ENCODE data around the gene CDCA3.

CDCA3 gene

DNA sequence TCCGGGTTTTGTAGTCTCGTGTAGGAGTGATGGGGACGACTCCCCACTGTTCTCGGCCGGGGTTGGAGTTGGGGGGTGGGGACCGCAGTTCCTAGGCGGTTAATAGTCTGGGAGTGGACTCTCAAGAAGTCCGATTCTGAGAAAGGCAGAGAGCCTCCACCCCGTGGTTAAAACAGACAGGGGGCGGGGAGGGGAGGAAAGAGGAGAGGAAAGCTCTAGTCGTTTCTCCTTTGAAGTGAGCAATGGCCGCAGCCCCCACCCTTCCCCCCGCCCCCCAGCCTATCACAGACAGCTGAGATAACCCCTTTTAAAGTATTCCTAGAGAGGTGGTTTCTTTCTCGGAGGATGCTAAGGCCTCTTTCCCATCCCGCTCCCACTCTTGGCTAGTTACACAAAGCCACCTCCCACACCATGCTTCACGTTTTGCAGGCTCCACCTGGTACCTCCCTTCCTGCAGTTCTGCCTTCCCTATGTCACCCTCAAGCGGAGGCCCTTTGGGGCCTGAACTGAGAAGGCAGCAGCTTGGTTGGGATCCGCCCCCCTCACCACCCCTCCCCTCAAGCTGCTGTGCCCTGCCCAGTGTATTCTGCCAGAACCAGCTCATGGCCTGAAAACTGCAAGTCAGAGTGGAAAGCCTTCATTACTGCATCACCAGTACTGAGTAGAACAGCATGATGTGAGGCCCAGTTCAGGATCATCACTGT is 1.7 kb upstream of the CDCA3 start:
- DNase-seq, result no peak

DNA sequence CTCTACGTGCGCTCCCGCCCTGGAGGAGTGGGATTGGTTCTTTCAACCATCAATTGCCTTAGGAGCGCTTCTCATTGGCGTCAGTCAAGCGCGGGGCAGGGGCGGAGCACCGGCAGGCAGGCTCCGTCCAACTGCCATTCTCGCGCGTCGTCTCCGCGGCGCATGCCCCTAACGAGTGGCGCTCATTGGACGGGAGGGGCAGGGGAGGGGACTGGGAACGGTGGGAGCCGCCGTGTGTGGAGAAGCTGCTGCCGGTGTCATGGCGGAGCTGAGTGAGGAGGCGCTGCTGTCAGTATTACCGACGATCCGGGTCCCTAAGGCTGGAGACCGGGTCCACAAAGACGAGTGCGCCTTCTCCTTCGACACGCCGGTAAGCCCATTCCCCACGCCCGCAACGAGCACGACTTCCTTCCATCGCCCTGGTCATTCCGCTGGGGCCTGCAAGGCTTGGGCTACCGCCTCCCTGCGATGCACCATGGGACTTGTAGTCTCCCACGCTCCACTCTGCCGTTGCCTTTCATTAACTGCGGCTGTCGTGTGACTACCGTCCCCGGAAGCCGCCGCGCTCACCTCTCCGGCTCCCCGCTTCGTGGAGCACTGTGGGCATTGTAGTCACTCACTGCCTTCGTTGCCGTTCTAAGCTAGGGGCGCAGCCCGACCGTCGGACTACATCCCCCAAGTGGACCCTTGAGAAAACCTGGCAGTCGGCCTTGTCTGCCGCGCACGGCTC is 1.0 kb upstream of the CDCA3 start, which contains the start of gene USP5:
Gene USP5, plus strand, starts transcription at position 230 of the 730 bp plus-strand sequence. Its CDS starts 30 bp downstream, at position 260.
- peak; percentile 90 for DNase-seq

DNA sequence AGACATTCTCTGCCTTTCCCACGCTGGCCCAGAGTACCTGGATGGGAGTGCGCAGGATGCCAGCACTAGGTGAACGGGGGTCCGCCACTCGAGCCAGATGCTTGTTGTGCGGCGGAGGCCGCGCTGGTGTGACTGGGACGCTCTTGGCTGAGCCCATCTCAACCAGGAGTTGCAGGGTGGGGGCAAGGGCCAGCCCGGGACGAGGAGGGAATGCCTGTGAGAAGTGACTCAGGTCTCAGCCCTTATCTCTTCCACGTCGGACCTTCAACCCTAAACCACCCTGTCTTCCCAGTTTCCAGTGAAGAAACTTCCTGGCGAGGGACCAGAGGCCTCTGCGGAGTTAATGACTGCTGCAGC is 312 bp downstream of the CDCA3 start:
- DNase-seq, result no peak

DNA sequence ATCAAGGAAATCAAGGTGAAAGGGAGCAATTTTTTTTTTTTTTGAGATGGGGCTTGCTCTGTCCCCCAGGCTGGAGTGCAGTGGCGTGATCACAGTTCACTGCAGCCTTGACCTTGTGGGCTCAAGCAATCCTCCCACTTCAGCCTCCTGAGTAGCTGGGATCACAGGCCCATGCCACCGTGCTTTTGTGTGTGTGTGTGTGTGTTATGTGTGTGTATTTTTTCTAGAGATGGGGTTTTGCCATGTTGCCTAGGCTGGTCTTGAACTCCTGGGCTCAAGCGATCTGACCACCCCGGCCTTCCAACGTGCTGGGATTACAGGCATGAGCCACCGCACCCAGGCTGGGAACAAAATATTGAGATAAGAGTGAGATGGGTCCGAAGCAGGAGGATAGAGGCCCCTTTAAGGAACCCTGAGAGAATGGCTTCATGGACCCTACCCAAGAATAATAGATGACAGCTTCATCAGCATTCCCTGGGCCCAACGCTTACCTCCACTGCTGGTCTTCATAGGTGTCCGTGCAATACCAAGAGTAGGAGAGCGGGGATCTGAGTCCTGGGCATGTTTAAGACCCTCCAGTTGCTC is 1.0 kb downstream of the CDCA3 start:
- DNase-seq, result no peak

DNA sequence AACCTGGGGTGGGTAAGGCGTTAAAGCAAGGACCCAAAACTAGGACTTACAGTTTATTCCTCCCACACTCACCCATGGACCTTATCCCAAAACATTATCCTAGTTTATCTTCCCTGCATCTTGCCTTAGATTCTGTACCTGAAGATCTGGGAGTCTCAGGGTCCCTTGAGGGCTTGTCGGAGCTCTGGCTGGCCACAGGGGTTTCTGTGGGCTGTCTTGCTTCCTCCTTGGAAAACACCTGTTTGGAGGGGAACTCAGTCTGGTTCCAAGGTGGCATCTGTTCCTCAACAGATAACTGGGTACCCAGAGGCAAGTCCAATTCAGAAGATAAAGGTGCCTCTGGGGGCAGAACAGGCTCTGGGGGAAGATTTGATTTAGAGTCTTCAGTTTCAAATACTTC is 1.7 kb downstream of the CDCA3 start:
- no peak for DNase-seq

DNA sequence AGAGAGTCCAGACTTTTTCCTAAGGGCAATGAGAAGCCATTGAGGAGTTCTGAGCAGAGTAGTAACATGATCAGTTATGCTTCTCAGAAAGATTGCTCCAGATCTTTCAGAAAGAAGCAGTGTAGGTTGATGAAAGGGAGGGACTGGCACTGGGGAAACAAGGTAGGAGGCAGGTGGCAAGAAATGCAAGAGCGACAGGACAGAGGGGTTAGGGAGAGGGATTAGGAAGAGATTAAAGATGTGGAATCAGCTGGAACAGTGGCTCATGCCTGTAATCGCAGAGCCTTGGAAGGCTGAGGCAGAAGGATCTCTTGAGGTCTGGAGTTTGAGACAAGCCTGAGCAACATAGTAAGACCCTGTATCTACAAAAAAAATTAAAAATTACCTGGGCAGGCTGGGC is 3.4 kb downstream of the CDCA3 start:
- DNase-seq, result no peak

DNA sequence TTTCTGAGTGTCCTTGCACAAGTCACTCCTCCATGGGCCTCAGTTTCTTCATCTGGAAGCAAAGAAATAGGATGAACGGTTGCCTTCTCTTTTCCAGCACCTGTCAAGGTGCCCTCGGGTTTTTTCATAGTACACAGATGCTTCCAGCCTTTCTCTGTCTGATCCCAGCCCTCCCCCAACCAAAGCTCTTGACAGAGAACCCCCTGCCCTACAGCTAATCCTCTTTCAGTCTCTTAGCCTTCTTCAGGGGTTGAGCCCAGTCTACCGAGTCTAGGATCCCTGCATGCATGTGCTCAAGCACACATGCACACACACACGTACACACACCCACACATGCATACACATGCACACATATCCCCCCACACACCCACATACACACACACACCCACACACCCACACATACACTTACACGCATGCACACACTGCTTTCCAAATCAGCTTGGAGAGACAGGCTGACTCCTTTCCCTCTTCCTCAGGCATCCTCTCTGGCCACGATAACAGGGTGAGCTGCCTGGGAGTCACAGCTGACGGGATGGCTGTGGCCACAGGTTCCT is 4.7 kb downstream of the CDCA3 start:
- no peak for DNase-seq

DNA sequence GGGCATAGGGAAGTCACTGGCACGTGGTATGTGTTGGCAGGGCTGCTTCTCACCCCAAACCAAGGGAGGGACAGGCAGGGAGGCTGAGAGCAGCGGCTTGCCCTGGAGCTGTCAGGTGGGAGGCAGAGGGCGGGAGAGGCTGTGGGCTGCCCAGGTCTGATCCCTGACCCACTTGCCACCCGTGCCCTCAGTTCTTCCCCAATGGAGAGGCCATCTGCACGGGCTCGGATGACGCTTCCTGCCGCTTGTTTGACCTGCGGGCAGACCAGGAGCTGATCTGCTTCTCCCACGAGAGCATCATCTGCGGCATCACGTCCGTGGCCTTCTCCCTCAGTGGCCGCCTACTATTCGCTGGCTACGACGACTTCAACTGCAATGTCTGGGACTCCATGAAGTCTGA is 5.7 kb downstream of the CDCA3 start:
- DNase-seq, result no peak

DNA sequence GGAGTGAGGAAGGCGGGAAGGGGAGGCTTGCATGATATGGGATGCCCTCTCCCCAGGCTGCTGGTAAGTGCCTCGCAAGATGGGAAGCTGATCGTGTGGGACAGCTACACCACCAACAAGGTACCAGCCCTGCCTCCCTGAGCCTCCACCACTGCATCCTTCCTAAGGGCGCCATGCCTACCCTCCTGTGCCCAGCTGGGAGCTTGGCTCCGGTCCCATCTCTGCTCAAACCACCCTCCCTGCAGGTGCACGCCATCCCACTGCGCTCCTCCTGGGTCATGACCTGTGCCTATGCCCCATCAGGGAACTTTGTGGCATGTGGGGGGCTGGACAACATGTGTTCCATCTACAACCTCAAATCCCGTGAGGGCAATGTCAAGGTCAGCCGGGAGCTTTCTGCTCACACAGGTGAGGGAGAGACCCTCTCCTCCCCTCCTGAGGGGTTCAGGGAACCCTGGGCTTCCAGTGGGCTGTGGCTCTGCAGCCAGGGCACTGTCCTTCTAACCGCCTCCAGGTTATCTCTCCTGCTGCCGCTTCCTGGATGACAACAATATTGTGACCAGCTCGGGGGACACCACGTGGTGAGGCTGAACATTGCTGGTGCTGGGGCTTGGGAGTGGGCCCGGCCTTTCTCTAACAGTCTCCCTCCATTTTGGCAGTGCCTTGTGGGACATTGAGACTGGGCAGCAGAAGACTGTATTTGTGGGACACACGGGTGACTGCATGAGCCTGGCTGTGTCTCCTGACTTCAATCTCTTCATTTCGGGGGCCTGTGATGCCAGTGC is 7.8 kb downstream of the CDCA3 start:
- no peak for DNase-seq

DNA sequence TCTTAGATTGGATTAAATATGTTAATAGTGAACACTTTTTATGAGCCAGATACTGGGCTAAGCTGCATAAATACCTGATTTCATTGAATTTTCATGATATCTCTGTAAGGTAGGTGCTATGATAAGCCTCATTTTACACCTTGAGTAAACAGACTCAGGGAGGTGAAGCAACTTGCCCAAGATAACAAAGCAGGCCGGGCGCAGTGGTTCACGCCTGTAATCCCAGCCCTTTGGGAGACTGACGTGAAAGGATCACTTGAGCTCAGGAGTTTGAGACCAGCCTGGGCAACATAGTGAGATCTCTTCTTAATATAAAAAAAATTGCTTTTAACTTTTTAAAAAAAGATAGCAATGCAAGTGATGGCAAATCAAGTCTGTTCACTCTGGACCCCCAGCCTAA is 9.0 kb downstream of the CDCA3 start:
- DNase-seq, result no peak

DNA sequence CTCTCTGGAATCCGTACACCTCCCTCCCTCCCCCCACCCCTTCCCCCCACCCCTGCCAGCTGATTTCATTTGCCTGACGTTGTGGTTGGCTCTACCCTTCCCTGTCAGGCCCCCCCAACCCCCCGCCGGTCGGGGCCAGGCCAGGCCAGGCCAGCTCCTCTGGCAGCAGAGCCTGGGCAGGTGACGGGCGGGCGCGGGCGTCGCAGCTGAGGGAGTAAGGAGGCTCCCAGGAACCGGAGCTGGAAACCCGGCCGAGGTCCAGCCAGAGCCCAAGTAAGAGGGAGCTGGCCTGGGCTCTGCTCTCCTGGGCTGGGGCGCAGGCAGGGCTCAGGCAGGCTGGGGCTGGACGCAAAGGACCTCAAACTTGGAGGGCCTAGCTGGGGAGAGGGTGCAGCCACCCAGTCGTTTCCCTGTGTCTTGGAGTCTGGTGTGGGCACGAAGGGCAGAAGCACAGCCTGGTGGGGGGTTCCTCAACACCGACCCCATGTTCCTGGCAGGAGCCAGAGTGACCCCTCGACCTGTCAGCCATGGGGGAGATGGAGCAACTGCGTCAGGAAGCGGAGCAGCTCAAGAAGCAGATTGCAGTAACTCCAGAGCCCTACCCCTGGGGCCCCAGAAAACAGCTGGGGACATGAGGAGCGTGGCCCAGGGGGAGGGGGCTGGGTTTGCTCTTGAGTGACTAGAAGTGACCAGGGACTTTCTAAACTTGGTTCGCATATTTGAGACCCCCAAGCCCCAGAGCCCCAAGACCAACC is 10.1 kb downstream of the CDCA3 start, which contains the start of gene GNB3:
Gene GNB3, plus strand, starts transcription at position 165 of the 755 bp plus-strand sequence. Its CDS starts 363 bp downstream, at position 528.
- DNase-seq, result no peak

DNA sequence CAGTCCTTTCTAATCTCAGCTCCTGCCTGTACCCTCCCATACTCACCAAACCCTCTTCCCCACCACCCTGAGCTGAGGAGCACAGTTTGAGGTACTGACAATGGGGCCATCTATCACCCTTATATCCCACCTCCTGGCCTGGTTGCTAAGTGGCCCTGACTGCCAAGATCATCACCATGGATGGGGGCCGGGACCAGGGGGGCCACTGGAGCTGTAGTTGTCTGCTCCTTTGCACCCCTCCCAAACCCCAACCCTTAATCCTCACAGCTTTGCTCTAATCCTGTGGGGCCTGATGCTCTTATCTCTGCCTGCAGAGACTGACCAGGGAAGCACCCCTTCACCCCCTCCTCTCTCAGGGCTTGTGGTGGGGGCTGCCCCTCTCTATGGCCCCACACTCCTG is 10.8 kb downstream of the CDCA3 start:
- DNase-seq, result no peak

DNA sequence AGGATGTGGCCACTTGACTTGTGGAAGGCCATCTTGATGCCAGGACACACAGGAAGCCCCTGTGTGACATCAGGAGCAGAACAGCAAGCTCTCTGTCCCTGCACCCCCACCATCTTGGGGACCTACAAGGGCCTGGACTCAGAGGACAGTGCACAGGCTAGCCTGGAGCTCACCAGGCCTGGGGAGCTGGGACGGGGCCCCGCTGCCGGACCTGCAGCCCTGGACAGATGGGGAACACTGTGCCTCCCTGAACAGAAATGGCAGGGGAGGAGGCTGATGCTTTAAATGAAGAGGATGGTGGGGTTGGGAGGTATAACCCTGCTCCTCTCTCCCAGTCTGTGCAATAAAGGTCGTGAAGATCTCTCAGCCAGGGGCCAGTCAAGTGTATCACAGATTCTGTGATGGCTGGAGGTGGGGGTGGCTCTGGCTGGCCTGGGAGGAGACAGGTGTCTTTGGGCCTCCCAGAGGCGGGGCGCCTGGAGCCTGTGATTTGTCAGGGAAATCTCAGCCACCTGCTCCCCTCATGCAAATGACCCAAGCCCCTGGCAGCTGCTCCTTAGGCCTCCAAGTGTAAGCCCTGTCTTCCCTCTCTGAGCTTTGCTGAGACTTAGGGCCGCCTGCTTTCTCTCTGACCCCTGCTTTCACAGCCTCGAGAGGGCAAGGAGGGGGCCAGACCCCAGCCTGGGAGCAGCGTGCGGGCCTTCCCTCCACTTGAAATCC is 11.4 kb downstream of the CDCA3 start:
- no peak for DNase-seq

DNA sequence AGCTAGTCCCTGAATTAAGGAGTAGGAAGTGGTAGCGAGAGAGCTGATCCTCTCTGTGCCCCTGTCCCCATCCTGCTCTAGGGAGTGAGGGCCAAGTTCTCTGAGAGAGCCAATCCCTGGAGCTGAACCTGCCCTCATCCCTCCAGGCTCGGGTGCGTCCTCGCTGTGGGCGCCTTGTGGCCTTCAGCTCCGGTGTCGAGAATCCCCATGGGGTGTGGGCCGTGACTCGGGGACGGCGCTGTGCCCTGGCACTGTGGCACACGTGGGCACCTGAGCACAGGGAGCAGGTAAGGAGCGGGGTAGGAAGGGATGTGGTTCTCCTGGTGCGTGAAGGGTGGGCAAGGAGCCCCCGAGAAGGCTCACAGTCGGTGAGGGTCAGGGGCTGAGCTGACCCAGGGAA is 12.2 kb downstream of the CDCA3 start:
- DNase-seq, result no peak

DNA sequence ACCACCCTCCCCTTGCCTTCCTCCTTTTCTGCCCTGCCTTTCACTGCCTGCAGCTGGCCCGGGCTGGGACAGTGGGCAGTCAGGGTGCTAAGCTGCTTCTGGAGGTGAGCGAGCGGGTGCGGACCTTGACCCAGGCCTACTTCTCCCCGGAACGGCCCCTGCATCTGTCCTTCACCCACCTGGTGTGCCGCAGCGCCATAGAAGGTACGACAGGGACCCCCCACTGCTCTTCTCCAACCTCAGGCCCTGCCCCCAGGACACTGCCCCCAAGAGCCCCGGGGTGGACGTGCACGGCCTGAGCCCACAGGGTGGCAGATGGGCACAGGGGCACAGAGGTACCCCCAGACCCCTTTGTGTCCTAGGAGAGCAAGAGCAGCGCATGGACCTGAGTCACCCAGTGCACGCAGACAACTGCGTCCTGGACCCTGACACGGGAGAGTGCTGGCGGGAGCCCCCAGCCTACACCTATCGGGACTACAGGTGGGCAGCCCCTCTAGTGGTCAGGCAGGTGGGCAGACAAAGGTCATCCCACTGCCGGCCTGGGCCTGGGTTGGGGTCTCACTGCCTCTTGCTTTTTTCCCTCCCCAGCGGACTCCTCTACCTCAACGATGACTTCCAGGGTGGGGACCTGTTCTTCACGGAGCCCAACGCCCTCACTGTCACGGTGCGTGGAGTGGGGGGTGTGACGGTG is 13.6 kb downstream of the CDCA3 start:
- DNase-seq, result no peak

DNA sequence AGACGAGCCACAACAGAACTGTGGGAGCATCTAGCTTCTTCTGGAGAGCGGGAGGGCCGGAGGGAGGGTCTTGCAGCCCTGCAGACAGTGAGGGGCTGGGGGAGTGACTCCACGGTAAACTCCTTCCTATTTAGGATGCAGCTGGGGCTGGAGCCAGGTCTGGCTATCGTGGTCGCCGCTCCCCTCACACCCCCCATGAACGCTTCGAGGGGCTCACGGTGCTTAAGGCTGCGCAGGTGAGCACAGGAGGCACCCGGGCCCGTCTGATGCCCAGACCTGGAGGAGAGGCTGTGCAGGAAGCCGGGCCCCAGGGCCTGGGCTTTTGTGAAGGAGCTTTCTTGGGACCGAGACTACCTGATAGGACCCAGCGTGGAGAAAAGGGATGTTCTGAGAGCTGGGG is 14.2 kb downstream of the CDCA3 start:
- DNase-seq, result no peak

DNA sequence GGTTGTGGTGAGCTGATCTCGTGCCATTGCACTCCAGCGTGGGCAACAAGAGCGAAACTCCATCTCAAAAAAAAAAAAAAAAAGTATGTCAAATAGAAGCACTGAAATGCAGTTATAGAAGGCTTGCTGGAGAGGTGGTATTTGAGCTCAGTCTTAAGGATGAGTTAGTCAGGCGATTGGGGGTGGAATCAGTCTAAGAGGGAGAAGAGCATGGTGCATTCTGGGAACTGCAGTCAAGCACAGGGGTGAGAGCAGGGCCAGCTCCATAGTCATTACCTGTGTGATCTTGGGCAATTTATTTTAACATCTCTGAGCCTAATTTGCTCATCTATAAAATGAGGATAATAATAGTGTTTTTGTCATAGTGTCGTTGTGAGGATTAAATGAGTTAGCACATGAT is 16.2 kb downstream of the CDCA3 start:
- no peak for DNase-seq

DNA sequence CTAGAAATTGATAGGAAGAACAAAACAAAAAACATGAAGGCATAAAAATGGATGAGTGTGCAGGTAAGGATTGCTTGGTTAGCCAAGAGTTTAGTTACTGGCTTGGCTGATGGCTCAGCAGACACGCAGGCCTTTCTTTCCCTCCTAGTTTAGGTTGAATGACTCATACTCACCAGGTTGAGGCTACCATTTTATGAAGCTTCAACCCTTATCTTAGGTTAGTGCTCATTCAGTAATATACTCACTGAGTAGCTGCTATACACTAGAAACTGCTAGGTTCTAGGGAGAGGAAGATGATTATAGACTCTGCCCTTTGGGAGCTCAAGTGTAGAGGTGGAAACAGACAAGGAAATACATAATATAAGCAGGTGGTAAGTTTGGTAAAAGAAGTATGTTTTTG is 16.8 kb downstream of the CDCA3 start:
- no peak for DNase-seq

DNA sequence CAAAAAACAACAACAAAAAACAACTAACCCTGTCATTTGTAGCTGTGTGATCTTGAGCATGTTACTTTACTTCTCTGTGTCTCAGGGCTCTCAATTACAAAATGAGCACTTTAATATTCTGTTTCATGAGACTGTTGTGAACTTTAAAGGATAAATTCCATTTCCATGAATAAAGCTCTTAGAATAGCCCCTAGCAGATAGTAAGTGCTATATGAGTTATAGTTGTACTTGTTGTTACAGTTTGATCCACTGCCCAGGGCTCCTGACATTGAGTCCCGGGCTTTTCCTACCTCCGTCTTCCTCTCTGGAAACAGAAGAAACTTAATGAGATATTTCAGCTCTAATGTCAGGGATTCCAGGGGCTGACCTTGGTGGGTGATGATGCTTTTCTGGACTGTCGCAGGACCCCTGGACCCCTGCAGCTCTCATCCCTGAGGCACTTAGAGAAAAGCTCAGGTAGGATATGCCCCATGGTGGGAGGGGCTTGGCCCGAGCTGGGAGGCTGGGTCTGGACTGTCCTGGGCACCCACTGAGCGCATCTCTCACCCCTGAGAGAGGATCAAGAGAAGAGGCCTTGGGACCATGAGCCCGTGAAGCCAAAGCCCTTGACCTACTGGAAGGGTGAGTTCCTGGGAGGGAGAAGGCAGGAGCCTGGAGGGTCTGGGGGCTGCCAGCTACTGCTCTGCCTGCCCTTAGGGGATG is 17.7 kb downstream of the CDCA3 start:
- no peak for DNase-seq

DNA sequence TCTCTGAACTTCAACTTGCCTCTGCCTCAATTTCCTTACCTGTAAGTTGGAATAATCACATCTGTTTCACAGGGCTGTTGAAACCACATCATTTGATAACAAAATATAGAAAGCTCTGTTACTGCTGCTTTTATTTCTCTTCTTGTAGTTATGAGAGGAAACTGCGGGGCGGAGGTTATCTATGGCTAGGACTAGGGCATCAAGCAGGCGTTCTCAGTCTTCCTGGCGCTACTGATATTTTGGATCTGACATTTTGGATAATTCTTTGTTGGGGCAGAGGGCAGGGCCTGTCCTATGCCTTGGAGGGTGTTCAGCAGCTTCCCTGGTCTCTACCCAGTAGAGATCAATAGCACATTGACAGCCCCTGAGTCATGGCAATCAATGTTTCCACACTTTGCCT is 19.0 kb downstream of the CDCA3 start:
- no peak for DNase-seq

All from NCI-H748 treated with DMSO at 0.1 percent for 48 hours (cell line).